ENCODE measurements around the gene SAMD14. TPM values are rescaled to one million over a fixed set of nuclear protein-coding genes. Genes with fewer than 3 reads are reported as not detected.
A peak's percentile ranks its signal among the peaks of the same experiment; 100 is the strongest.

SAMD14 gene
- total and polyA plus RNA-seq, 2 experiments from 2014 or later, result 0.70 to 4.7 TPM

DNA sequence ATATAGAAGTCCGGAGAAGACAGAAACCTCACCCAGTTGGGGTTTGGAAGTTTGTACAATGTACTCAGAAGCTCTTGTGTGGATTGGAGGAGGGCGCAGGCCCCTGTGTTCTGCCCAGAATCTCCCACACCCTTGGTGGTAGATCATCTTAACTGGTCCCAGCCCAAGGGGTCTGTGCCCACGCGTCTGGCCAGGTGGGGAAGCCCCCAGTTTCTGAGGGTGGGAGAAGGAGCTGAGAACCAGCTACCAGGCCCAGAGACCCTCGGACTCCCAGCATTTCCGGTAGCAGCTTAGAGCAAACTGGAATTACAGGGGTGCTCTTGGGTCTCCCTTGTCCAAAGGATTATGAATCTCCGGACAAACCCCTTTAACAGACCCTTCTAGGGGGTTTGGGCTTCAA, 22.8 kb upstream of the SAMD14 start:
- no peak overlapping the region for H3K27ac ChIP-seq (ENCODE audit: low read depth)
- peaks cover 21% of the 10 kb centered on the region for H3K4me1 ChIP-seq (ENCODE audit: insufficient read depth)
- ATAC-seq, result no peak
- Mint-ChIP-seq H3K4me1 (peaks cover 28% of the 10 kb centered on the region), H3K27me3 (ENCODE audit: insufficient read depth, low read depth, poor library complexity) (peaks cover 19% of the 10 kb centered on the region), H3K9me3 (no peaks in the 10 kb centered on the region; the same call in 2 of the 3 replicates), H3K27ac (0 out of 2 replicates have a peak overlapping the region, but pooled peaks have one; percentile 73), H3K36me3 (ENCODE audit: low read depth) (no peaks in the 10 kb centered on the region), H3K4me3 (peak overlapping the region; percentile 80; the same call in 1 of the 3 replicates)
- TF ChIP-seq CREB1 (CRISPR knock-in tag; IDR thresholded peaks at IDR 0.05; ENCODE audit: low read depth), result no peak
- TF ChIP-seq JUNB (IDR thresholded peaks at IDR 0.05; ENCODE audit: unreplicated experiment), result no peak
- no peak for TF ChIP-seq ZNF331 (CRISPR knock-in tag; IDR thresholded peaks at IDR 0.05; ENCODE audit: low read depth)
- TF ChIP-seq STAT1 (IDR thresholded peaks at IDR 0.05; ENCODE audit: unreplicated experiment), result no peak
- TF ChIP-seq EZH2 (IDR thresholded peaks at IDR 0.05; ENCODE audit: low read depth, unreplicated experiment), result no peak
- no peaks in the 10 kb centered on the region for H3K79me2 ChIP-seq (replicated peaks; ENCODE audit: insufficient read depth)
- DNase-seq (ENCODE audit: low spot score), result no peak
- H4K20me1 ChIP-seq (replicated peaks; ENCODE audit: insufficient read depth), result no peaks in the 10 kb centered on the region
- peak overlapping the region; percentile 87; the same call in 1 of the 2 replicates for H3K4me3 ChIP-seq
- H3F3A ChIP-seq (replicated peaks; ENCODE audit: low read depth), result peaks cover 5% of the 10 kb centered on the region; the same call in 1 of the 2 replicates
- H2AFZ ChIP-seq, result no peak overlapping the region
- H3K27me3 ChIP-seq (ENCODE audit: insufficient read depth), result peaks cover 28% of the 10 kb centered on the region
- H3K9me2 ChIP-seq (ENCODE audit: insufficient read depth), result no peaks in the 10 kb centered on the region
- H3K36me3 ChIP-seq (ENCODE audit: insufficient read depth), result no peaks in the 10 kb centered on the region
- H3K4me2 ChIP-seq, result peak overlapping the region; percentile 99; the same call in 1 of the 2 replicates

GRCh38 chr17:50151937-50152547, 22.1 kb upstream of the SAMD14 start:
- Histone ChIP-seq H3K36me3 (ENCODE audit: insufficient read depth) (no peaks in the 10 kb centered on the region), H3K27ac (ENCODE audit: low read depth) (peak overlapping the region; percentile 86; the same call in 1 of the 2 replicates), H2AFZ (0 out of 2 replicates have a peak overlapping the region, but pooled peaks have one; percentile 80), H3K4me3 (peak overlapping the region; percentile 87), H3K27me3 (ENCODE audit: insufficient read depth) (peaks cover 30% of the 10 kb centered on the region), H3K4me1 (ENCODE audit: insufficient read depth) (peaks cover 28% of the 10 kb centered on the region), H3K79me2 (replicated peaks; ENCODE audit: insufficient read depth) (no peaks in the 10 kb centered on the region), H4K20me1 (replicated peaks; ENCODE audit: insufficient read depth) (no peaks in the 10 kb centered on the region), H3K4me2 (peak overlapping the region; percentile 99), H3K9me2 (ENCODE audit: insufficient read depth) (no peaks in the 10 kb centered on the region), H3F3A (replicated peaks; ENCODE audit: low read depth) (peaks cover 5% of the 10 kb centered on the region; the same call in 1 of the 2 replicates)
- TF ChIP-seq EZH2phosphoT487 (IDR thresholded peaks at IDR 0.05; ENCODE audit: unreplicated experiment) (no peak), NANOG (IDR thresholded peaks at IDR 0.05; ENCODE audit: borderline replicate concordance) (no peak), CREB1 (CRISPR knock-in tag; IDR thresholded peaks at IDR 0.05; ENCODE audit: low read depth) (peak; percentile 24; the same call in 1 of the 2 replicates), POLR2AphosphoS5 (IDR thresholded peaks at IDR 0.05; ENCODE audit: low read depth) (peak; percentile 50)
- TF ChIP-seq, protein P1, sequence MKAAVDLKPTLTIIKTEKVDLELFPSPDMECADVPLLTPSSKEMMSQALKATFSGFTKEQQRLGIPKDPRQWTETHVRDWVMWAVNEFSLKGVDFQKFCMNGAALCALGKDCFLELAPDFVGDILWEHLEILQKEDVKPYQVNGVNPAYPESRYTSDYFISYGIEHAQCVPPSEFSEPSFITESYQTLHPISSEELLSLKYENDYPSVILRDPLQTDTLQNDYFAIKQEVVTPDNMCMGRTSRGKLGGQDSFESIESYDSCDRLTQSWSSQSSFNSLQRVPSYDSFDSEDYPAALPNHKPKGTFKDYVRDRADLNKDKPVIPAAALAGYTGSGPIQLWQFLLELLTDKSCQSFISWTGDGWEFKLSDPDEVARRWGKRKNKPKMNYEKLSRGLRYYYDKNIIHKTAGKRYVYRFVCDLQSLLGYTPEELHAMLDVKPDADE (IDR thresholded peaks at IDR 0.05), result peak; percentile 77; the same call in 1 of the 2 replicates
- DNase-seq (ENCODE audit: low spot score), result peak; percentile 96
- peak overlapping the region; percentile 73; the same call in 1 of the 2 replicates for H3K27ac Mint-ChIP-seq
- no peaks in the 10 kb centered on the region for H3K36me3 Mint-ChIP-seq (ENCODE audit: low read depth)
- H3K9me3 Mint-ChIP-seq, result no peaks in the 10 kb centered on the region; the same call in 2 of the 3 replicates
- H3K4me1 Mint-ChIP-seq, result peaks cover 35% of the 10 kb centered on the region
- H3K27me3 Mint-ChIP-seq (ENCODE audit: insufficient read depth, low read depth, poor library complexity), result peaks cover 26% of the 10 kb centered on the region
- H3K4me3 Mint-ChIP-seq, result peak overlapping the region; percentile 80
- peak; percentile 74 for ATAC-seq

Data from GM23338 (cell line).